NCI-H1092 (cell line): ENCODE measurements around the gene CCNYL1.
A peak's percentile ranks its signal among the peaks of the same experiment; 100 is the strongest.

ENCODE experiments used
- DNase-seq: peaks from one replicate; lab custom pipeline; 2025; lab: John Stamatoyannopoulos, UW

CCNYL1 gene

DNA sequence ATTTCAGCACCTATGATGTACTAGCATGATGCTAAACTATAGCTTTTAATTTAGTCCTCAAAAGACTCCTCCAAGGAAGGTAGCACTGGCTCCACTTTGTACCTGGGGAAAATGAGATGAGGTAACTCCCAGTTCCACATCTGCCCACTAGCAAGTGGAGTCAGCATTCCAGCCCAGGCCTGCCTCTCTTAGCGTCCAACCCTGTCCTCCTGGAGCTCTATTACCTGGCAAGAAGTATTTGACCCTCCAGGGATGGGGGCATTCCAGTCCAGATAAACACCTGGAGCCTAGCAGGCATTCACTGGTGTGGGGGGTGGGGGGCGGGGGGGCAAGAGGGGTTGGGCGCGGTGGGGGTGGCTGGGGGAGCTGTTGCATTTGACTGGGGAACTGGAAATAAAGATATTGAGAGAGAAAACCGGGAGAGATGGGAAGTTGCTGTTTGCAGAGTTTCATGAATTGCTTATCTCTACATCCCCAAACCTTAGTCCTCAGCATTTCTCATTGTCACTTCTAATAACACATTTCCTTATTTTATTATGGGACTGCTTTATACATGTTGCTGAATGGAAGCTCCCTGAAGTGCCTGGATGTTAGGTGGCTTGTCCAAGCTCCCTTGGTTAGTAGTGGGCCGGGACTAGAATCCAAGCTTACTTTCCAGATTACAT, 80.3 kb downstream of the CCNYL1 start:
- no peak for DNase-seq

GRCh38 chr2:207792244-207792785, 80.9 kb downstream of the CCNYL1 start:
- DNase-seq: no peak

DNA sequence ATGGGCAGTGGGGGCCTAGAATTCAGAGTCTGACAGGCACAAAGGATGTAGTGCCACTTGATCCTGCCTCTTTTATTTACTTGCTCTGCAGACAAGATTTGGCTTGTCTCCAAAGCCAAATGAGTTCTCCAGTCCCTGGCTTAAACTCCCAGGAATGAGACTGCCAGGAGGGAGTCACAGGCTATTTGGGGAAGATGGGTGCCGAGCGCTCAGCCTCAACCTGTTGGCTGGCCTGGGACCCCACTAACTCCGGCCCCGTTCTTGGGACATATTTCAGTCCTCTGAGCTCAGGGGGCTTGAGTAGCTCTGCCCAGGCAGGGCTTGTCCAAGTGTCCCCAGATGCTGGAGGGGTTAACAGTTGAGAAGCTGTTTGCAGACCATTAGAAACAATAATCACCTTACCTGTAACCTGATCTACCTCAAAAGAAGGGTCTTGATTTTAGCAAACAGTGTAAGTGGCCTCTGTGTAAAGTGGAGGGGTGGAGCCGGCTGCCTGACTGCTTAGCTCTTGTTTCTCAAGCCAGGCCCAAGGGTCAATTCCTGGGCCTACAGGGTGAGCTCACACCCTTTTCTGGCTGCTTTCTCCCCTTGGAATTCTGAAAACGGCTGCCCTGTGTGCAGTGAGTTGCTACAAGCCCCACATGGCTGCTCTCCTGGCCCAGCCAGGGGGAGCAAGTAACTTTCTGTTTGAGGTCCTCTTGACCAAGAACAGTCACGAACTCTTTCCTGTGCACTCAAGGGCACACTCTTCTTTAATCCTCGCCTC, 85.3 kb downstream of the CCNYL1 start:
- DNase-seq: peak; percentile 54

- DNase-seq: no peak
These were observed 89.8 kb downstream of the CCNYL1 start for GRCh38 chr2:207801259-207801658.

DNA sequence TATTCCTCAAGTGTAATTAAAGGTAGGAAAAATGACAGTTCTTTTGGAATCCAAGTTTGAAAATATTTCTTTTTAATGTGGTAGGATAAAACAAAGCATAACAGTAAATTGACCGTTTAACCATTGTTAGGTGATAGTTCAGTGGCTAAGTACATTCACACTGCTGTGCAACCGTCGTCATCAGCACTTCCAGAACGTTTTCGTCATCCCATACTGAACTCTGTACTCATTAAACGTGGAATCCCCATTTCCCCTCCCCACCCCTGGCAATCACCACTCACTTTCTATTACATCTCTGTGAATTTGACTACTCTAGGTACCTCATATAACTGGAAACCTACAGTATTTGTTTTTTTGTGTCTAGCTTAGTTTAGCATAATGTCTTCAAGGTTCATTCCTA, 91.2 kb downstream of the CCNYL1 start:
- no peak for DNase-seq
